ENCODE measurements around the gene PHYHIPL.
"Not testable (repeated sequence)": the region's sequence is repeated elsewhere in the genome, so short reads cannot be mapped to it uniquely, and the experiment has no call there.

PHYHIPL gene

GRCh38 chr10:59206204-59206720 lies 29.8 kb downstream of the PHYHIPL start:
- no peak for DNase-seq (ENCODE audit: low read depth)

GRCh38 chr10:59212301-59212798 lies 35.9 kb downstream of the PHYHIPL start:
- DNase-seq (ENCODE audit: low read depth): no peak

- no peak for DNase-seq (ENCODE audit: low read depth)
Measured at GRCh38 chr10:59214160-59214559, 37.7 kb downstream of the PHYHIPL start.

- DNase-seq (ENCODE audit: low read depth): no peak
Measured at GRCh38 chr10:59216178-59216869, 39.9 kb downstream of the PHYHIPL start.

- DNase-seq (ENCODE audit: low read depth): no peak
Measured at GRCh38 chr10:59222788-59223187, 46.3 kb downstream of the PHYHIPL start.

GRCh38 chr10:59223597-59223996 lies 47.2 kb downstream of the PHYHIPL start:
- not testable (repeated sequence) for DNase-seq (ENCODE audit: low read depth)

GRCh38 chr10:59225211-59225610 lies 48.8 kb downstream of the PHYHIPL start:
- DNase-seq (ENCODE audit: low read depth): no peak

GRCh38 chr10:59227136-59227673 lies 50.8 kb downstream of the PHYHIPL start:
- no peak for DNase-seq (ENCODE audit: low read depth)

- DNase-seq (ENCODE audit: low read depth): no peak
Measured at GRCh38 chr10:59229441-59229840, 53.0 kb downstream of the PHYHIPL start.

- no peak for DNase-seq (ENCODE audit: low read depth)
Measured at GRCh38 chr10:59234194-59234593, 57.8 kb downstream of the PHYHIPL start.

GRCh38 chr10:59234816-59235429 lies 58.5 kb downstream of the PHYHIPL start:
- no peak for DNase-seq (ENCODE audit: low read depth)

- no peak for DNase-seq (ENCODE audit: low read depth)
Measured at GRCh38 chr10:59236064-59236697, 59.7 kb downstream of the PHYHIPL start.

- DNase-seq (ENCODE audit: low read depth): no peak
Measured at GRCh38 chr10:59237775-59238174, 61.3 kb downstream of the PHYHIPL start.

GRCh38 chr10:59239108-59239507 lies 62.7 kb downstream of the PHYHIPL start:
- DNase-seq (ENCODE audit: low read depth): not testable (repeated sequence)

GRCh38 chr10:59240582-59241183 lies 64.2 kb downstream of the PHYHIPL start:
- DNase-seq (ENCODE audit: low read depth): no peak

GRCh38 chr10:59242057-59242456 lies 65.6 kb downstream of the PHYHIPL start:
- no peak for DNase-seq (ENCODE audit: low read depth)

- DNase-seq (ENCODE audit: low read depth): no peak
Measured at GRCh38 chr10:59242991-59243390, 66.5 kb downstream of the PHYHIPL start.

- DNase-seq (ENCODE audit: low read depth): no peak
Measured at GRCh38 chr10:59243611-59244195, 67.3 kb downstream of the PHYHIPL start.

GRCh38 chr10:59244871-59245270 lies 68.4 kb downstream of the PHYHIPL start:
- no peak for DNase-seq (ENCODE audit: low read depth)

GRCh38 chr10:59245686-59246085 lies 69.2 kb downstream of the PHYHIPL start:
- no peak for DNase-seq (ENCODE audit: low read depth)

- DNase-seq (ENCODE audit: low read depth): no peak
Measured at GRCh38 chr10:59252491-59252890, 76.0 kb downstream of the PHYHIPL start.

- no peak for DNase-seq (ENCODE audit: low read depth)
Measured at GRCh38 chr10:59255463-59255862, 79.0 kb downstream of the PHYHIPL start.
